NK-92 (cell line): ENCODE measurements around the gene ANKS1B.
"Not testable (repeated sequence)": the region's sequence is repeated elsewhere in the genome, so short reads cannot be mapped to it uniquely, and the experiment has no call there.

Source experiments
- DNase-seq: peaks from one replicate; lab custom pipeline; 2025; ENCODE audit not compliant: unreplicated experiment; lab: John Stamatoyannopoulos, UW

ANKS1B gene

GRCh38 chr12:98799822-98800221 is 1184.9 kb downstream of the ANKS1B start:
- DNase-seq: no peak

GRCh38 chr12:98799146-98799810 is 1185.5 kb downstream of the ANKS1B start:
- DNase-seq: no peak

GRCh38 chr12:98797200-98797599 is 1187.5 kb downstream of the ANKS1B start:
- DNase-seq: no peak

- DNase-seq: no peak
These were observed 1188.0 kb downstream of the ANKS1B start for GRCh38 chr12:98796745-98797144.

GRCh38 chr12:98793121-98793520 is 1191.6 kb downstream of the ANKS1B start:
- no peak for DNase-seq

GRCh38 chr12:98791406-98791805 is 1193.3 kb downstream of the ANKS1B start:
- DNase-seq: no peak

GRCh38 chr12:98788396-98788795 is 1196.3 kb downstream of the ANKS1B start:
- DNase-seq: no peak

- no peak for DNase-seq
These were observed 1198.1 kb downstream of the ANKS1B start for GRCh38 chr12:98786653-98787052.

- DNase-seq: no peak
These were observed 1201.3 kb downstream of the ANKS1B start for GRCh38 chr12:98783420-98783819.

GRCh38 chr12:98780261-98780660 is 1204.5 kb downstream of the ANKS1B start:
- no peak for DNase-seq

GRCh38 chr12:98772818-98773217 is 1211.9 kb downstream of the ANKS1B start:
- DNase-seq: no peak

GRCh38 chr12:98771811-98772752 is 1212.7 kb downstream of the ANKS1B start:
- DNase-seq: no peak

GRCh38 chr12:98770230-98770629 is 1214.5 kb downstream of the ANKS1B start:
- DNase-seq: no peak

GRCh38 chr12:98769068-98769467 is 1215.7 kb downstream of the ANKS1B start:
- DNase-seq: no peak

GRCh38 chr12:98767248-98767647 is 1217.5 kb downstream of the ANKS1B start:
- no peak for DNase-seq

- DNase-seq: no peak
These were observed 1221.1 kb downstream of the ANKS1B start for GRCh38 chr12:98763656-98764055.

GRCh38 chr12:98758331-98758730 is 1226.4 kb downstream of the ANKS1B start:
- DNase-seq: no peak

- DNase-seq: no peak
These were observed 1227.3 kb downstream of the ANKS1B start for GRCh38 chr12:98757455-98757854.

- DNase-seq: not testable (repeated sequence)
These were observed 1228.9 kb downstream of the ANKS1B start for GRCh38 chr12:98755855-98756254.

- DNase-seq: no peak
These were observed 1230.6 kb downstream of the ANKS1B start for GRCh38 chr12:98754095-98754494.

- DNase-seq: no peak
These were observed 1232.0 kb downstream of the ANKS1B start for GRCh38 chr12:98752726-98753125.

- no peak for DNase-seq
These were observed 1233.1 kb downstream of the ANKS1B start for GRCh38 chr12:98751580-98752115.
